Stimulated activated CD4-positive, alpha-beta T cell treated with anti-CD3 and anti-CD28 coated beads, Interleukin-12 subunit alpha, Interleukin-12 subunit beta, amount 100 ng/mL, for 48 hours (primary cell): ENCODE results near the gene KCNN1.
"Not testable (repeated sequence)": the region's sequence is repeated elsewhere in the genome, so short reads cannot be mapped to it uniquely, and the experiment has no call there.

Experiments used
- DNase-seq, 3 donors: peaks; one replicate each; pipeline ENCODE4 v3.0.0-alpha.2; 2020; ENCODE audit warnings: low read depth in 2 of 3, low spot score in 1 of 3

The KCNN1 gene

GRCh38 chr19:17967257-17968051, 547 bp downstream of the KCNN1 start:
- DNase-seq, result no peak

GRCh38 chr19:17968362-17968761, 1.5 kb downstream of the KCNN1 start:
- no peak for DNase-seq

- no peak for DNase-seq
Observed at GRCh38 chr19:17969096-17969792, 2.3 kb downstream of the KCNN1 start.

- no peak for DNase-seq
Observed at GRCh38 chr19:17972230-17972629, 5.3 kb downstream of the KCNN1 start.

GRCh38 chr19:17973759-17974158, 6.9 kb downstream of the KCNN1 start:
- DNase-seq, result no peak

- DNase-seq, result no peak
Observed at GRCh38 chr19:17974551-17974950, 7.6 kb downstream of the KCNN1 start.

GRCh38 chr19:17975032-17975431, 8.1 kb downstream of the KCNN1 start:
- DNase-seq, result no peak

GRCh38 chr19:17977021-17977420, 10.1 kb downstream of the KCNN1 start:
- DNase-seq, result no peak

- DNase-seq, result no peak
Observed at GRCh38 chr19:17977488-17977887, 10.6 kb downstream of the KCNN1 start.

- DNase-seq, result no peak
Observed at GRCh38 chr19:17981611-17982010, 14.7 kb downstream of the KCNN1 start.

GRCh38 chr19:17982430-17982829, 15.5 kb downstream of the KCNN1 start:
- no peak for DNase-seq

- no peak for DNase-seq
Observed at GRCh38 chr19:17985037-17985818, 18.3 kb downstream of the KCNN1 start.

GRCh38 chr19:17986569-17986968, 19.7 kb downstream of the KCNN1 start:
- not testable (repeated sequence) for DNase-seq

GRCh38 chr19:17988161-17988560, 21.3 kb downstream of the KCNN1 start:
- no peak for DNase-seq

- no peak for DNase-seq
Observed at GRCh38 chr19:17989425-17990094, 22.7 kb downstream of the KCNN1 start.

- DNase-seq, result no peak
Observed at GRCh38 chr19:17993076-17993813, 26.3 kb downstream of the KCNN1 start.

GRCh38 chr19:17996826-17997316, 30.0 kb downstream of the KCNN1 start:
- DNase-seq, result peak; percentile 73 to 94 (median 80)

GRCh38 chr19:17997969-17998826, 31.3 kb downstream of the KCNN1 start:
- DNase-seq, result no peak

- no peak for DNase-seq
Observed at GRCh38 chr19:17998827-17999150, 31.9 kb downstream of the KCNN1 start.
